22Rv1 (cell line): ENCODE data around the gene XAB2.

ENCODE experiments used
- ZFX ChIP-seq: fragments of 450-650 bp; IDR thresholded peaks from 2 replicates; pipeline ENCODE4 v1.6.1; 2017; ENCODE audit warnings: antibody characterized with exemption, borderline replicate concordance
- TF ChIP-seq, protein P1 (sequence below): fragments of 450-650 bp; IDR thresholded peaks from 2 replicates; pipeline ENCODE4 v1.5.1; 2017; ENCODE audit warnings: mild to moderate bottlenecking

DNA sequence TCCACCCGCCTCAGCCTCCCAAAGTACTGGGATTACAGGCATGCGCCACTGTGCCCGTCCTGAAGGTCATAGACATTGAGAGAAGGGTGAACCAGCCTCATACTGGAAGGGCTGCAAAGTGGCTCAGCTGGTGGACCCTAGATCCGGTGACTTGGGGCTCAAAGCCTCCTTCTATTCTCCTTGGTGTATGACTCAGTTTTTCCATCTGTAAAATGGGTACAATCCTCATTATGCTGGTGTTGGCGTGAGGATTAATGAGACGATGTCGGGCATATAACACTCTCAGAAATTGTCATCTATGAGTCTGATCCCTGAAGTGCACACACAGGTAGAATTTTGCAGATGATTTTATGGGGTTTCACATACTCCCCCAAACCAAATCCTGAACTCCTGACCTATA, 39.5 kb downstream of the XAB2 start:
- TF ChIP-seq, protein P1, sequence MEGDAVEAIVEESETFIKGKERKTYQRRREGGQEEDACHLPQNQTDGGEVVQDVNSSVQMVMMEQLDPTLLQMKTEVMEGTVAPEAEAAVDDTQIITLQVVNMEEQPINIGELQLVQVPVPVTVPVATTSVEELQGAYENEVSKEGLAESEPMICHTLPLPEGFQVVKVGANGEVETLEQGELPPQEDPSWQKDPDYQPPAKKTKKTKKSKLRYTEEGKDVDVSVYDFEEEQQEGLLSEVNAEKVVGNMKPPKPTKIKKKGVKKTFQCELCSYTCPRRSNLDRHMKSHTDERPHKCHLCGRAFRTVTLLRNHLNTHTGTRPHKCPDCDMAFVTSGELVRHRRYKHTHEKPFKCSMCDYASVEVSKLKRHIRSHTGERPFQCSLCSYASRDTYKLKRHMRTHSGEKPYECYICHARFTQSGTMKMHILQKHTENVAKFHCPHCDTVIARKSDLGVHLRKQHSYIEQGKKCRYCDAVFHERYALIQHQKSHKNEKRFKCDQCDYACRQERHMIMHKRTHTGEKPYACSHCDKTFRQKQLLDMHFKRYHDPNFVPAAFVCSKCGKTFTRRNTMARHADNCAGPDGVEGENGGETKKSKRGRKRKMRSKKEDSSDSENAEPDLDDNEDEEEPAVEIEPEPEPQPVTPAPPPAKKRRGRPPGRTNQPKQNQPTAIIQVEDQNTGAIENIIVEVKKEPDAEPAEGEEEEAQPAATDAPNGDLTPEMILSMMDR, result no peak
- no peak for TF ChIP-seq ZFX
